T follicular helper cell (primary cell): Measurements from ENCODE around the gene SDK2.

Experiments used
- DNase-seq: peaks from one replicate; pipeline ENCODE4 v3.0.0-alpha.2; 2020; ENCODE audit warnings: low read depth
- total RNA-seq, 2 experiments: gene quantifications; one replicate each; lab custom pipeline; 2026; lab: John Stamatoyannopoulos, UW

SDK2 gene, protein sequence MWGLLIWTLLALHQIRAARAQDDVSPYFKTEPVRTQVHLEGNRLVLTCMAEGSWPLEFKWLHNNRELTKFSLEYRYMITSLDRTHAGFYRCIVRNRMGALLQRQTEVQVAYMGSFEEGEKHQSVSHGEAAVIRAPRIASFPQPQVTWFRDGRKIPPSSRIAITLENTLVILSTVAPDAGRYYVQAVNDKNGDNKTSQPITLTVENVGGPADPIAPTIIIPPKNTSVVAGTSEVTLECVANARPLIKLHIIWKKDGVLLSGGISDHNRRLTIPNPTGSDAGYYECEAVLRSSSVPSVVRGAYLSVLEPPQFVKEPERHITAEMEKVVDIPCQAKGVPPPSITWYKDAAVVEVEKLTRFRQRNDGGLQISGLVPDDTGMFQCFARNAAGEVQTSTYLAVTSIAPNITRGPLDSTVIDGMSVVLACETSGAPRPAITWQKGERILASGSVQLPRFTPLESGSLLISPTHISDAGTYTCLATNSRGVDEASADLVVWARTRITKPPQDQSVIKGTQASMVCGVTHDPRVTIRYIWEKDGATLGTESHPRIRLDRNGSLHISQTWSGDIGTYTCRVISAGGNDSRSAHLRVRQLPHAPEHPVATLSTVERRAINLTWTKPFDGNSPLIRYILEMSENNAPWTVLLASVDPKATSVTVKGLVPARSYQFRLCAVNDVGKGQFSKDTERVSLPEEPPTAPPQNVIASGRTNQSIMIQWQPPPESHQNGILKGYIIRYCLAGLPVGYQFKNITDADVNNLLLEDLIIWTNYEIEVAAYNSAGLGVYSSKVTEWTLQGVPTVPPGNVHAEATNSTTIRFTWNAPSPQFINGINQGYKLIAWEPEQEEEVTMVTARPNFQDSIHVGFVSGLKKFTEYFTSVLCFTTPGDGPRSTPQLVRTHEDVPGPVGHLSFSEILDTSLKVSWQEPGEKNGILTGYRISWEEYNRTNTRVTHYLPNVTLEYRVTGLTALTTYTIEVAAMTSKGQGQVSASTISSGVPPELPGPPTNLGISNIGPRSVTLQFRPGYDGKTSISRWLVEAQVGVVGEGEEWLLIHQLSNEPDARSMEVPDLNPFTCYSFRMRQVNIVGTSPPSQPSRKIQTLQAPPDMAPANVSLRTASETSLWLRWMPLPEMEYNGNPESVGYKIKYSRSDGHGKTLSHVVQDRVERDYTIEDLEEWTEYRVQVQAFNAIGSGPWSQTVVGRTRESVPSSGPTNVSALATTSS (N-terminal part only)
- 0.30 to 4.9 reads per million in 2 experiments for total RNA-seq

- DNase-seq = no peak
These were observed at the start of gene SDK2 for GRCh38 chr17:73644145-73645049. Gene SDK2, minus strand, starts transcription at chr17:73644445. Its CDS starts 357 bp downstream, at chr17:73644088.

- no peak for DNase-seq
These were observed 48.8 kb upstream of the SDK2 start for GRCh38 chr17:73693071-73693470.

GRCh38 chr17:73691321-73691766 lies 47.1 kb upstream of the SDK2 start:
- DNase-seq = no peak

DNA sequence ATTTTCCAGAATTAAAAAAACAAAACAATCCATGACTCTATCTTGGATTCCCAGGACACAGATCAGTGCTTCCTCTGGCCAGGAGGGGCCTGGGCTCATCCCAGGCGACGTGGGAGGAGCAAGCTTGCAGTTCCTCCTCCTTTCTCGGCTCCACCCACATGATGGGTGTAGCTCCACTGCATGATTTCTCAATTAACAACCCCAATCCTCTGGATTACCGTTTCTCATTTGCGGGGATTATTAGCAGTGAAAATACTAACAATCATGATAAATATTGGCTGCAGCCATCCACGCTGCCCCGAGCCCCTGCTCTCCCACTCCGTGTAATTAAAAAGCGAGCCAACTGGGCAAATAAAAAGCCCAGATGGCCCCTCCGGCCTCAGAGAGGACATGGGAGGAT lies 46.4 kb upstream of the SDK2 start:
- no peak for DNase-seq

DNA sequence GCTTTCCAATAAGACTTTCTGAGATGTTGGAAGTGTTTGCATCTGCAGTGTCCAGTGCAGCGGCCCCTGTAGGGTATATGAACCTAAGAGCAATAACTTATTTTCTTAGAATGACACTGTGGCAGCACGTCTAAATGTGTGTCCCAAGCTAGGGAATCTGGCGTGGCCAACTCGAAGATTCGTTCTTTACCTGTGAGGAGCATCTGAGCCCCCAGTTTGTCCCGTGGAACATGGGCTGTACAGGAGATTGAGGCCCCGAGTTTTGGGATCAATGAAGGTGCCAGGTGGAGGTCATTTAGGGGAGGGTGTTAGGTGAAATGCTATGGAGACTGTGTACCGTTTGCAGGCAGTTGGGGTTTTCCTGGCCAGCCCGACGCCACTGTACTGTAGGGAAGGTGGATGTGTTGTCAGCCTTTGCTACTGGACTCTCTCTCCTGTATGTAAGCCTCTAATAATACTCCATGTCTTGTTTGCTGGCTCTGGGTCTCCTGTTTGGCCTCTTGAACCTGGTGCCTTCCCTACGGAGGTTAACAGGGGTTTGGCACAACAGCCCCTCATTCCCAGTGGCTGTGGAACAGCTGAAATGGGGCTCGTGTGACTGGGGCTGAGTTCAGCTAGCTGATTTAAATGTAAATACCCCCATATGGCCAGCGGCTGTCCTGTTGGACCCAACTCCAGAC lies 45.5 kb upstream of the SDK2 start:
- no peak for DNase-seq

- DNase-seq = no peak
These were observed 42.7 kb upstream of the SDK2 start for GRCh38 chr17:73686961-73687360.

DNA sequence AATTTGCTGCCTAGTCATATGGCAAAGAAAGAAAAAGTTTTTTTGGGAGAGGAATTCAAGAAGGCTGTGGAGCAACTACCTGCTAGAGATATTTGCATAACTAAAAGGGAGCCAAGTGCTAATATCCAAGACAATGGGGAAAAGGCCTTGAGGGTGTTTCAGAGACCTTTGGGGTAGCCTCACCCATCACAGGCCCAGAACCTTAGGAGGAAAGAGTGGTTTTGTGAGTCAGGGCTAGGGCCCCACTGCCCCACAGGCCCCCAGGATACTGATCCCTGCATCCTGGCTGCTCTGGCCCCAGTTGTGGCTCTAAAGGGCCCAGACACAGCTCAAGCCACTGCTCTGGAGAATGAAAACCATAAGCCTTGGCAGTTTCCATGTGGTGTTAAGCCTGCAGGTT lies 41.9 kb upstream of the SDK2 start:
- no peak for DNase-seq

DNA sequence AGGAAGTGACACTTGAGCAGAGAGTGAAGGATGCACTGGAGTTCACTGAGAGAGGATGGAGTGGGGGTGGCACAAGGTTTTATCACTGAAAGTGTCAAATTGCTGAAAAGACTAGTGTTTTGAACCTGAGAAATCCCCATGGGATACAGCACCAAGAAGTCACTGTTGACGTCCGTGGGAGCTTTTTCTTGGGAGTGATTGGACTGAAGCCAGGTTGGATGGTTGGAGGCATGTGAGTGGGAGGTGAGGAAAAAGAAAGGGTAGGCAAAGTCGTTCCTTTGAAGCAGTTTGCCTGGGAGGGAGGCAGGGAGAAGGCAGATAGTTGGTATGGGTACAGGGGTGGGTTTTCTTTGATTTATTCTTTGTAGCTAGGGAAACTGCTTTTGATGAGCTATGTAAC lies 39.9 kb upstream of the SDK2 start:
- no peak for DNase-seq

- no peak for DNase-seq
These were observed 39.5 kb upstream of the SDK2 start for GRCh38 chr17:73683771-73684170.

GRCh38 chr17:73681946-73682345 lies 37.7 kb upstream of the SDK2 start:
- DNase-seq = no peak

GRCh38 chr17:73679476-73679875 lies 35.2 kb upstream of the SDK2 start:
- no peak for DNase-seq

DNA sequence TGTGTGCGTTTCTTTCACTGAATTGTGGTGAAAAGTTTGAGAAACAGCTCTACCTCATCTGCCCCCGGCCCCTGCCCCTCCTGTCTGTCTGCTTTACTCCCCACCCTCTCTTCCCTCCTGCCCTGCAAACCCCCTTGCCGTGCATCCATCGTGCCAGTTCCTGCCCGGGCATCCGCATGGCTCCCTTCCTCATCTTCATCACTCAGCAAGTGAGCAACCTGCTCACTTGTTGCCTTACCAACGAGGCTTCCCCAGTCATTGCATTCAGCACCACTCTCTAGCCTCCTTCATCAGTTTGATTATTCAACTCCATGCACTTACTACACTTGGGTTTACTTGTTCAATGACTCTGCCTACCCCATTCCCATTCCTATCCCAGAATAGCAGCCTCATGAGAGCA lies 34.8 kb upstream of the SDK2 start:
- no peak for DNase-seq

- DNase-seq = no peak
These were observed 25.5 kb upstream of the SDK2 start for GRCh38 chr17:73669771-73670170.

DNA sequence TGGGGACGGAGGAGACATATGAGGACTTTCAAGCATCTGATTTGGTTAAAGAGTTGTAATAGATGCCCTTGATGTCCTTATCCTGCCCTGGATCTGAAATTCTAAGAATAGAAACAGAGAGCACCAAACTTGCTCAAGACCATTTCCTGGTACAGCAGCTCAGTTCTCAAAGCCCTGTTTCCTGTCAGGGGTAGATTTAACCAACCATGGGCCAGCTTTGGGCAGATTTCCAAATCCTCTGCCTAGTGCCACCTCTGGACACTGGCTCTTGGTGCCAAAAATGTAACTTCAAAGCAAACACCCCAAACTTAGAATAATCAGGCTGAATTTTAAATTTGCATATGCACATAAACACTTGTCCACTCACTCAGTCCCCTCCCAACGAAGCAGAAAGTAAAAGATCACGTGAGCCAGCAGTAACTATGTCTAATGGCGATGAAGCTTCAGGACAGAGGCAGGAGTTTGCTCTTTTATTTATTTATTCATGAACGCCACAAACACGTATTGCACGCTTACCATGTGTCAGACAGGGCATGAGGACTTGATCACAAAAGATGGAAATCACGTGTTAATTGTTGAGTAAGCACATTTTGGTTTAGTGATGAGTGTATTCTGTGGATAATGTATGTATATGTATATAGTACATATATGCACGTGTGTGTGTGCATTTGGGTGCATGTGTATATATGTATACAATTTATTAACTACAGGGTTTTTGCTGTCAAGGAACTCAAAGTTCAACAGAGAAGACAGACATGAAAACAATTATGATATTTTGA lies 23.1 kb upstream of the SDK2 start:
- DNase-seq = no peak

GRCh38 chr17:73663614-73664013 lies 19.4 kb upstream of the SDK2 start:
- no peak for DNase-seq

DNA sequence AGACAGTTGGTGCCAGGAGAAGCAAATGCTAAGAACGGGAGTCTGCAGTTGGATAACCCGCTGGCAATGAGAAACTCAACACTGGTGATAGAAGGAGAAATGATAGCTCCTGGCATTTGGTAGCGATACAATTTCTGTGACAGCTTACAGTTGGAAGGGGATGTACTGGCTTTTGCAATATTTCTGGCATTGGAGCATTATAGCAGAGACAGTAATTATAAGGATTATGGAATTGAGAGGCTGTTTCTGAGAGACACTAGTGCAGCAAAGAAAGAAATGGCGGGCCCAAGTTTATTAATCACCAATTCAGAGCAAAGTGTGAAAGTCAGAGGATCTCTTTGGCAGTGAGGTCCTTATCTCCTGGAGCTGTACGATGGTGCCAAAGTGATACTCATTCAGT lies 16.1 kb upstream of the SDK2 start:
- no peak for DNase-seq

DNA sequence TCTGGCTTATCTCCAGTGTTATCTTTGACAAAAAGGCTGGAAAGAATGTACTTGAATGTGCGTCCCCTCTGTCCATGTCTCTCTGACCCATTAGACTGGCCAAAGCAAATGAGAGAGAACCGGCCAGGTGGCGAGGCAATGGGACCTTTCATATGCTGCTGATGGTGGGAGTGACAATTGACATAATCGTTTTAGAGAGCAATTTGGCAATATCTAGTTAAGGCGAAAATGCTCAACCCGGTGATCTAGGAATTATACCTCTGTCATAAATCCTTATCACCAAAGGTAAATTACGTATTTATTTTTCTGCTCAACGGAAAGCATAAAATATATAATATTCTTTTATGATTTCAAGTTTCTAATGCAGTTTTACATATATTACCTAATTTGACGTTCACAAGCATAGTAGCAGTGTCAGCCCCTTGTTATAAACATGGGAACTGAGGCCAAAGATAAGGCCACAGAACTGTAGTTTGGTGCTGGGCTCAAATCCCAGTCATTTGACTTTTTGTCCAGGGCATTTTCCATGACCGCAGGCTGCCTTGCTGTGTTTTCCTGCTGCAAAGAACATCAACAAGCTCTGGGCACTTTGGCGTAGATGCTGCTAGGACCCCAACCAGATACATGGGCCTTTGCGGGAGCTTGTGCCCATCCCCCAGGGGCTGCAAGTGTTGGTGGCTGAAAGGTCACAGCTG lies 14.7 kb upstream of the SDK2 start:
- no peak for DNase-seq

- no peak for DNase-seq
These were observed 13.3 kb upstream of the SDK2 start for GRCh38 chr17:73657473-73658116.

GRCh38 chr17:73654241-73654640 lies 10.0 kb upstream of the SDK2 start:
- no peak for DNase-seq
